Sigmoid colon (tissue), 4 donors: Measurements from ENCODE around the gene QPCTL.

Source experiments
- EP300 ChIP-seq, 4 donors: sonication (generic); formaldehyde crosslinking; IDR thresholded peaks; one replicate each; pipeline ENCODE4 v1.6.1; 2017; ENCODE audit warnings: antibody characterized with exemption in 4 of 4
- TF ChIP-seq, protein P1 (sequence below), 4 experiments: fragments of 450-650 bp in 3 of 4; fragments of 200-600 bp in 1 of 4; IDR thresholded peaks; one replicate each; pipeline ENCODE4 v1.5.1; 2016 to 2019; ENCODE audit warnings: antibody characterized with exemption in 4 of 4, mild to moderate bottlenecking in 3 of 4, moderate library complexity in 2 of 4

DNA sequence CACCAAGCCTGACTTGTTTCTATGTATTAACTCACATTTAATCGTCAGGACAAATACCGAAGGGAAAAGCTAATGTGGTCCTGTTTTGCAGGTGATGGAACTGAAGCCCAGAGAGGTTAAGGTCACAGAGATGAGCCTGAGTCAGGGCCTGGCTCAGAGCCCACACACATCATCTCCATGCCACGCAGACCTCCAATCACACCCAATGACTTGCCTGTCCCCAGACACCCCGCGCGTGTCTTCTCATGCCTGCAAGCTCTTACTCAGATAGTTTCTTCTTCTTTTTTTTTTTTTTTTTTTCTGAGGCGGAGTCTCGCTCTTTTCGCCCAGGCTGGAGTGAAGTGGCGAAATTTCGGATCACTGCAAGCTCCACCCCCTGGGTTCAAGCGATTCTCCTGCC is 60.2 kb downstream of the QPCTL start:
- TF ChIP-seq, protein P1, sequence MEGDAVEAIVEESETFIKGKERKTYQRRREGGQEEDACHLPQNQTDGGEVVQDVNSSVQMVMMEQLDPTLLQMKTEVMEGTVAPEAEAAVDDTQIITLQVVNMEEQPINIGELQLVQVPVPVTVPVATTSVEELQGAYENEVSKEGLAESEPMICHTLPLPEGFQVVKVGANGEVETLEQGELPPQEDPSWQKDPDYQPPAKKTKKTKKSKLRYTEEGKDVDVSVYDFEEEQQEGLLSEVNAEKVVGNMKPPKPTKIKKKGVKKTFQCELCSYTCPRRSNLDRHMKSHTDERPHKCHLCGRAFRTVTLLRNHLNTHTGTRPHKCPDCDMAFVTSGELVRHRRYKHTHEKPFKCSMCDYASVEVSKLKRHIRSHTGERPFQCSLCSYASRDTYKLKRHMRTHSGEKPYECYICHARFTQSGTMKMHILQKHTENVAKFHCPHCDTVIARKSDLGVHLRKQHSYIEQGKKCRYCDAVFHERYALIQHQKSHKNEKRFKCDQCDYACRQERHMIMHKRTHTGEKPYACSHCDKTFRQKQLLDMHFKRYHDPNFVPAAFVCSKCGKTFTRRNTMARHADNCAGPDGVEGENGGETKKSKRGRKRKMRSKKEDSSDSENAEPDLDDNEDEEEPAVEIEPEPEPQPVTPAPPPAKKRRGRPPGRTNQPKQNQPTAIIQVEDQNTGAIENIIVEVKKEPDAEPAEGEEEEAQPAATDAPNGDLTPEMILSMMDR (IDR thresholded peaks at IDR 0.05), result no peak
- TF ChIP-seq EP300 (IDR thresholded peaks at IDR 0.05), result no peak
